ENCODE data around the gene KCNS1.

Gene KCNS1

GRCh38 chr20:45121388-45121787 is 20.5 kb upstream of the KCNS1 start:
- DNase-seq (ENCODE audit: low read depth in 1 of 2, low spot score in 1 of 2), result no peak
- Histone ChIP-seq H3K4me3 (replicated peaks; ENCODE audit: insufficient read depth, low read length) (no peak overlapping the region), H3K27me3 (ENCODE audit: insufficient read depth, poor library complexity, severe bottlenecking) (peaks cover 3% of the 10 kb centered on the region), H3K27ac (replicated peaks) (no peak overlapping the region)
- no peak for TF ChIP-seq REST (IDR thresholded peaks at IDR 0.05; ENCODE audit: insufficient replicate concordance, low read depth)
- TF ChIP-seq CTCF (IDR thresholded peaks at IDR 0.05; ENCODE audit: insufficient read depth, low read length), result no peak
- TF ChIP-seq POLR2AphosphoS5 (IDR thresholded peaks at IDR 0.05; ENCODE audit: low read depth), result no peak
- TF ChIP-seq GABPA (IDR thresholded peaks at IDR 0.05; ENCODE audit: low read depth), result no peak
- TF ChIP-seq SPI1 (IDR thresholded peaks at IDR 0.05; ENCODE audit: borderline replicate concordance, low read depth), result no peak

- H3K27me3 ChIP-seq (ENCODE audit: insufficient read depth, poor library complexity, severe bottlenecking), result peaks cover 6% of the 10 kb centered on the region
- no peak for TF ChIP-seq SPI1 (IDR thresholded peaks at IDR 0.05; ENCODE audit: borderline replicate concordance, low read depth)
- TF ChIP-seq POLR2AphosphoS5 (IDR thresholded peaks at IDR 0.05; ENCODE audit: low read depth), result no peak
- TF ChIP-seq GABPA (IDR thresholded peaks at IDR 0.05; ENCODE audit: low read depth), result no peak
- no peak for TF ChIP-seq REST (IDR thresholded peaks at IDR 0.05; ENCODE audit: insufficient replicate concordance, low read depth)
- TF ChIP-seq CTCF (IDR thresholded peaks at IDR 0.05; ENCODE audit: insufficient read depth, low read length), result no peak
- no peak overlapping the region for H3K4me3 ChIP-seq (replicated peaks; ENCODE audit: insufficient read depth, low read length)
- H3K27ac ChIP-seq (replicated peaks), result no peak overlapping the region
- DNase-seq (ENCODE audit: low read depth in 1 of 2, low spot score in 1 of 2), result no peak
Measured at GRCh38 chr20:45119556-45120266, 18.8 kb upstream of the KCNS1 start.

GRCh38 chr20:45118028-45118427 is 17.1 kb upstream of the KCNS1 start:
- H3K27ac ChIP-seq (replicated peaks), result no peak overlapping the region
- DNase-seq (ENCODE audit: low read depth in 1 of 2, low spot score in 1 of 2), result no peak
- H3K27me3 ChIP-seq (ENCODE audit: insufficient read depth, poor library complexity, severe bottlenecking), result peaks cover 6% of the 10 kb centered on the region
- no peak overlapping the region for H3K4me3 ChIP-seq (replicated peaks; ENCODE audit: insufficient read depth, low read length)
- TF ChIP-seq REST (IDR thresholded peaks at IDR 0.05; ENCODE audit: insufficient replicate concordance, low read depth) (no peak), SPI1 (IDR thresholded peaks at IDR 0.05; ENCODE audit: borderline replicate concordance, low read depth) (no peak), GABPA (IDR thresholded peaks at IDR 0.05; ENCODE audit: low read depth) (no peak), POLR2AphosphoS5 (IDR thresholded peaks at IDR 0.05; ENCODE audit: low read depth) (no peak), CTCF (IDR thresholded peaks at IDR 0.05; ENCODE audit: insufficient read depth, low read length) (no peak)
